GM18909 (cell line): ENCODE data around the gene ALDH1A3.
"Not testable (repeated sequence)": the region's sequence is repeated elsewhere in the genome, so short reads cannot be mapped to it uniquely, and the experiment has no call there.

Experiments used
- ATAC-seq: cut with Tn5 transposase; IDR thresholded peaks from one replicate; pipeline ENCODE4 v1.9.1; 2021; ENCODE audit warnings: mild to moderate bottlenecking; ENCODE audit not compliant: unreplicated experiment, poor library complexity

Gene ALDH1A3

GRCh38 chr15:100879464-100880138, at the start of gene ALDH1A3:
Gene ALDH1A3, plus strand, starts transcription at chr15:100879831. Its CDS starts 77 bp downstream, at chr15:100879908.
- ATAC-seq = peak; percentile 36

GRCh38 chr15:100831467-100831866, 48.2 kb upstream of the ALDH1A3 start:
- no peak for ATAC-seq

- ATAC-seq = no peak
Observed at GRCh38 chr15:100832149-100832942, 47.3 kb upstream of the ALDH1A3 start.

GRCh38 chr15:100833417-100834389, 45.9 kb upstream of the ALDH1A3 start:
- no peak for ATAC-seq

GRCh38 chr15:100834731-100835130, 44.9 kb upstream of the ALDH1A3 start:
- ATAC-seq = no peak

GRCh38 chr15:100835636-100836035, 44.0 kb upstream of the ALDH1A3 start:
- no peak for ATAC-seq

GRCh38 chr15:100836501-100836900, 43.1 kb upstream of the ALDH1A3 start:
- no peak for ATAC-seq

GRCh38 chr15:100841426-100841825, 38.2 kb upstream of the ALDH1A3 start:
- no peak for ATAC-seq

- ATAC-seq = no peak
Observed at GRCh38 chr15:100842756-100843730, 36.6 kb upstream of the ALDH1A3 start.

- ATAC-seq = no peak
Observed at GRCh38 chr15:100844167-100844566, 35.5 kb upstream of the ALDH1A3 start.

GRCh38 chr15:100844778-100845177, 34.9 kb upstream of the ALDH1A3 start:
- no peak for ATAC-seq

GRCh38 chr15:100847194-100847593, 32.4 kb upstream of the ALDH1A3 start:
- no peak for ATAC-seq

- ATAC-seq = no peak
Observed at GRCh38 chr15:100849021-100849854, 30.4 kb upstream of the ALDH1A3 start.

GRCh38 chr15:100849855-100850218, 29.8 kb upstream of the ALDH1A3 start:
- no peak for ATAC-seq

- not testable (repeated sequence) for ATAC-seq
Observed at GRCh38 chr15:100851428-100852015, 28.1 kb upstream of the ALDH1A3 start.

GRCh38 chr15:100852630-100853029, 27.0 kb upstream of the ALDH1A3 start:
- no peak for ATAC-seq

GRCh38 chr15:100853676-100854440, 25.8 kb upstream of the ALDH1A3 start:
- no peak for ATAC-seq
